CD1c-positive myeloid dendritic cell (primary cell): ENCODE measurements around the gene GPR37L1.
"Not testable (repeated sequence)": the region's sequence is repeated elsewhere in the genome, so short reads cannot be mapped to it uniquely, and the experiment has no call there.

Experiments used
- DNase-seq: peaks from one replicate; pipeline ENCODE4 v3.0.0-alpha.2; 2016; ENCODE audit errors: extremely low spot score

Gene GPR37L1

DNA sequence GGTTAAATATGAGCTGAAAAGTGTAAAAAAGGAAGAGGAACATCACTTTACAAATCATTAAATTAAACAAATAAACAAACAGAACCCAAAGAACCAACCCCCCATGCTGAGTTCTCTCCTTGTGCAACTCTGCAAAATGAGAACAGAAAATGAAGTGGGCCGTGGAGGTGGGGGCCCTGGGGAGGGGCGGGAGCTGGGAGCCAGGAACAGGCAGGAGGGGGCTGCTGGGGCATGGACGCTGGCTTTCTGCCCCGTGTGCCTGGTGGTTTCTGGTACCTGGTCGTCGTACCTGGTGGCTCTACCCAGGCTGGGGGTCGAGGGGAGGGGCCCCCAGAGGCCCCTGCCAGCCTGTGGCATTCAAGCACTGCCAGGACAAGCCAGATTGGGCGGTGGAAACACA is 10.8 kb downstream of the GPR37L1 start:
- peak; percentile 75 for DNase-seq

DNA sequence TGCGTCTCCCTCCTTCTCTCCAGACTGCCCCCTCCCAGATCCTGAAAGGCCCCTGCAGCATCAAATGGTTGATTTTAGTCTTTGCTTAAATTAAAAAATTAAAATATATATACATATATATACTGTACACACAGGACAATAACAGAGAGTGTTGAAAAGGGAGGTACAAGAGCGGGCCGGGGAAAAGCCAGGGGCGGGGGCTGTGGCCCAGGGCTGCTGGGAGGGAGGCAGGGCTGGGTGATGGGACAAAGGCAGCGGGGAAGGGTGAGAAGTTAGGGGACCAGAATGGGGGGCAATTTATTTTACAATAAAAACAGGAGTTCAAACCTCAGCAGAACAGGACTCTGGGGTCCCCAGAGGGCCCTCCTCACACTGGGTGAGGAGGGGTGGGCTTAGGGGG is 11.3 kb downstream of the GPR37L1 start:
- no peak for DNase-seq

- no peak for DNase-seq
Measured at GRCh38 chr1:202134645-202135172, 12.0 kb downstream of the GPR37L1 start.

- DNase-seq: peak; percentile 69
Measured at GRCh38 chr1:202135221-202135721, 12.6 kb downstream of the GPR37L1 start.

- DNase-seq: no peak
Measured at GRCh38 chr1:202140833-202141232, 18.1 kb downstream of the GPR37L1 start.

DNA sequence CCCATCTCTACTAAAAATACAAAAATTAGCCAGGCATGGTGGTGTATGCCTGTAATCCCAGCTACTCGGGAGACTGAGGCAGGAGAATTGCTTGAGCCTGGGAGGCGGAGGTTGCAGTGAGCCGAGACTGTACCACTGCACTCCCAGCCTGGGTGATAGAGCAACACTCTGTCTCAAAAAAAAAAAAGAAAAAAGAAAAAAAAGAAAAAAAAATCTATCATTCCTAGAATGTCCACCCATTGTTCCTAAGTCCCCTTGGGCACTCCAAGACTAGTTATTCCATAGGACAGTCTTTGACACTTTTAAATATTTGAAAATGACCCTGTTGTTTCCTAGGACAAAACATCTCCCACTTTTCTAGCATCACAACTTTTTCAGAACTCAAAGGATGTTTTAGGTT is 18.8 kb downstream of the GPR37L1 start:
- DNase-seq: not testable (repeated sequence)

DNA sequence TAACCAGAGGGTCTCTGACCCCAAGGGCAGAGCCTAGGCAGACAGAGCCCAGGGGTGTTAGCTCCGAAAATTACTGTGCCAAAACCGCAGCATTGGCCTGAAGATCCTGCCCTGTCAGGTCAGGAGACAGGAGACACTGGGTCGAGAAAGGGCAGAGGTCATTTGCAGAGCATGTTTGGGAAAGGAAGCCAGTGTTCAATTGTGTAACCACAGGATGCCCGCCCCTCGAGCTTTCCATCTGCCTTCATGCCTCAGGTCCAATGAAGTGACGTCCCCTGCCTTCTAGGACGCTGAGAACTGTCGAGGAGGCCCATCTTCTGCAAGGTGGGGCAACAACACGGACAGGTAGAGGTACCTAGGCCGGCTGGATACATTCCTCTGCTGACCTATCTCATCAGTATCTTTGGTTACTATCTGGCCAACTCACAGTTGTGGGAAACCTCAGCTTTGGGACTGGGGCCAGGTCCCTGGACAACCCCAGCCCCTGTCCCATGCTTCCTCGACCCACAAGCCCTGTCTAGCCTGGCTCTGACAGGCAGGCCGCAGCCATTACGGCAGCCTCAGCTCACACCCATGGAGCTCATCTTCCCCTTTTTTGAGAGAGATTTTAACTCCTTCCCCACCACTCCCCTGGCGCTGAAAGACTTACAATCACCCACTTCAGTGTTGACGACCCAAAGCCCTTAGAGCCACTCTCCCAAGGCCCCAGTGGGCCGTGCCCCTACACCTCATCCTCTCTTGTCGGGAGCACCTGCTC is 20.5 kb downstream of the GPR37L1 start:
- DNase-seq: peak; percentile 78

DNA sequence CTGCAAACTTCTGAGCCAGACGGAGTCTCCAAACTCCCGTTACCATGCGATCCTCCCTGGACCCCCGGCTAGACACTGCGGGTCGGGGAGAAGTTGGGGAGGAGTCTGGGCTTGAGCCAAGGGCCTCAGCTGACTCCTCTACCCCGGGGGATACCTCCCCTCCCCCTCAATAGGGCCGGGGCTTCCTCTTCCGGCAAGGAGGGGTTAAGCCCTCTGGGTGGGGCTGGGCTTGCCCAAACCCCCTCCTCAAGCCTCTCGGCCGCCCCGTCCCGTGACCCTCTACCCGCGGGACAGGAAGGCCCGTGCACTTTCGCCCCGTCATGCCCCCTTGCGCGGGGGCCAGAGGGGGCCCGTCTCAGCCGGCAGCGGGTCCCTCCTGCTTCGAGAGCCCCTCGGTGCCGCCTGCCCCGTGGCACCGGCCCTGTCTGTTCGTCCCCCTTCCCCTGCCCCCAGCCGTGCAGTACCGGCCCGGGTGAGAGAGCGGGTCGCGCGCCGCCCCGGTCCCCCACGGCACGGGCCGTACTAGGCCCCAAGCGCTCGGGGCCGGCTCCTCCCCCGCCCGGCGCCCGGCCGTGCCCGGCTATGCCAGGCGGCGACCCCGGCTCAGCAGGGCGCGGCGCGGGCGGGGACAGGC is 21.2 kb downstream of the GPR37L1 start:
- peak; percentile 37 for DNase-seq

- DNase-seq: peak; percentile 72
Measured at GRCh38 chr1:202144402-202145067, 21.8 kb downstream of the GPR37L1 start, which contains the start of gene ARL8A. TSS of gene ARL8A (minus strand) at chr1:202144737. CDS start at chr1:202144572, 165 bp downstream.

DNA sequence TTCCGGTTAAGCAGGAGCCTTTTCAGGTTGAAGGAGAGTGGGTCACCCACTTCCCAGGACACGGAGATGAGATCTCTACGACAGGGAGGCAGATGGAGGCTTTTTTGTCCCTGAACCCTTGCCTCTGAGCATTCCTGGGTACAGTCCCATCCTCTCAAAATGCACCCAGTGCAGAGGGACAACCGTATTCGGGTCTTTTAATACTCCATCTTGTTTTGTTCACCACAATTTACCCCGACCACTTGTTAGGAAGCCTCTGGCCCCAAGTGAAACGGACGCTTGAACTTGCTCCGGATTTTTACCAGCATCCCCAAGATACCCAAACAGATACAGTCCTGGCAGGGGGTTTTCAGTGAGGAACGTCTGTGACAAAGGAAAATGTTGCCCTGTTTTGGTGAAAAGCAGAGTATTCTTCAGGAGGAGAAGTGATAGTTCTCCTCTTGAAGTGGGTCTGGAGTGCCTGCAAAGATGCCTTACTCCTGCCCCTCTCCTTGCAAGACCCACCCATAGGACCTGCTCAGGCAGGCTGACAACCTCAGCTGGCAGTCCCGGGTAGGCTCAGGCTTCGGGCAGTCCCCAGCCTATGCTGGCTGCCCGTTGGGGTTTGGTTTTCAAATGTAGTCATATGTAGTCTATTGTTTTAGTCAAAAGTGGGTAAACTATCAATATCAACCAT is 22.5 kb downstream of the GPR37L1 start:
- no peak for DNase-seq

DNA sequence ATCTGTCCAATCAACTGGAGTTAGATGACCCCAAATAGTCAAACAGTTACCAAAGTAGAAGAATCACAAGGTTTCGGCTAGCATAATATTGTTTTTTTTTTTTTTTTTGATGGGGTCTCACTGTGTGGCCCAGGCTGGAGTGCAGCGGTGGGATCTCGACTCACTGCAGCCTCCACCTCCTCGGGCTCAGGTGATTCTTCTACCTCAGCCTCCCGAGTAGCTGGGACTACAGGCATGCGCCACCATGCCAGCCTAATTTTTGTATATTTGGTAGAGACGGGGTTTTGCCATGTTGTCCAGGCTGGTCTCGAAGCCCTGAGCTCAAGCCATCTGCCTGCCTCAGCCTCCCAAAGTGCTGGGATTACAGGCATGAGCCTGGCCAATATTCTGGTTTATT is 23.0 kb downstream of the GPR37L1 start:
- not testable (repeated sequence) for DNase-seq

- DNase-seq: no peak
Measured at GRCh38 chr1:202146279-202146678, 23.6 kb downstream of the GPR37L1 start.

GRCh38 chr1:202146993-202147392 is 24.3 kb downstream of the GPR37L1 start:
- DNase-seq: no peak

- DNase-seq: no peak
Measured at GRCh38 chr1:202148391-202148790, 25.7 kb downstream of the GPR37L1 start.

GRCh38 chr1:202149566-202149965 is 26.8 kb downstream of the GPR37L1 start:
- no peak for DNase-seq

GRCh38 chr1:202150187-202150586 is 27.5 kb downstream of the GPR37L1 start:
- DNase-seq: no peak

DNA sequence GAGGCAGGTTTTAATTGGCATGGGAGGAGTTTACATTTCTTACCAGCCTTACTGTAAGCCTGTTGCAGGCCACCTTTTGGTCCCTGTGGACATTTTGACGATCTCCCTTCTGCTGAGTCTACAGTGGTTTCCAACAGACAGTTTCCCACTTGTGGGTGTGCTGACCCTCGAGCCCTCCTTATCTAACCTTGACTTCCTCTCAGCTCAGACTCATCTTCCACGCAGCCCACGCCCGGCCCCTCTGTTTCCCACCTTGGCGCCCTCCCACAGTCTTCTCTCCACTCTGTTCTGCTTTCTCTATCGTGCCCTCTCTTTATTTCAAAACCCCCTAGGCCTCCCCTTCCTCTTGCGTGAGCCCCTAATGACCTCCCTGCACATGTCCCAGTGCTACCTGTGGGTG is 27.9 kb downstream of the GPR37L1 start:
- DNase-seq: no peak

GRCh38 chr1:202151045-202151444 is 28.3 kb downstream of the GPR37L1 start:
- no peak for DNase-seq

GRCh38 chr1:202152399-202152798 is 29.7 kb downstream of the GPR37L1 start:
- no peak for DNase-seq

- DNase-seq: no peak
Measured at GRCh38 chr1:202153284-202153683, 30.6 kb downstream of the GPR37L1 start.

DNA sequence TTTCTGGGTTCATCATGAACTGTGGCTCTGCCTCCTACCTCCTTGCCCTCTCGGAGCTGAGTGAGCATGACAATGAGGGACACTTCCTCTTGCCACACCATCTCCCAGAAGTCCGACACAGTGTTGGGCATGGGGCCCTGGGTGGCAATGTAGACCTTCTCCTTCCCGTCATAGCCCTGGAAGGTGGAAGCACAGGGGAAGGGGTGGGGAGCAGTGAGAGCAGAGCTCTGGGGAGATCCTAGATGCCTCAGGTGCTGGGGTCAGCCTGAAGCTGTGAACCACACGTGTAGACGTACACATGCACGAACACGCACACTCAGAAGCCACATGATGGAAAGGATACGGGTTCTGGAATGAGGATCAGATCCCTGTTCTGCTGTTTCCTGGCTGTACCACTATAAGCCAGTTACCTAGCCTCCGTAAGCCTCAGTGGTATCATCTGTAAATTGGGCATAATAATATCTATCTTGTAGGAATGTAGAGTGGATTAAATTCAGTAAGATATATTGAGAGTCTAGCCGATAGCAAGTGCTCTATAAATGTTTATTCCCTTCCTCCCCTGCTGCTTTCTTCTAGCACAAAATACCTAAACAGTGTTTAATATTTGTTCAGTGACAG is 31.5 kb downstream of the GPR37L1 start:
- no peak for DNase-seq
